GM12878 (cell line): ENCODE results near the gene GEMIN7. TPM values are rescaled to one million over a fixed set of nuclear protein-coding genes. Genes with fewer than 3 reads are reported as not detected.

ENCODE experiments used
- ATAC-seq: fragments of 200-7000 bp; cut with Tn5 transposase; 3 replicates; pipeline ENCODE4 v1.9.1; 2020; ENCODE audit warnings: mild to moderate bottlenecking, moderate library complexity
- BruUV-seq: library from RNA; stranded (reverse); fragments of 400-500 nt; replicated peaks from 2 replicates; lab custom pipeline; 2021; lab: Mats Ljungman, UMichigan
- CTCF ChIA-PET: fragments of 300-600 bp; sonication (Branson Sonifier 250); formaldehyde crosslinking; extraction: SDS; loops from one replicate; lab custom pipeline; 2021; ENCODE audit warnings: inconsistent platforms; lab: Yijun Ruan, JAX
- POLR2A ChIA-PET: fragments of 350-600 bp; formaldehyde crosslinking; extraction: SDS; loops from one replicate; lab custom pipeline; 2021; ENCODE audit warnings: inconsistent platforms; lab: Charles Lee
- RAD21 ChIA-PET: fragments of 300-600 bp; sonication (Branson Sonifier 250); formaldehyde crosslinking; loops from one replicate; lab custom pipeline; 2023; ENCODE audit warnings: antibody characterized with exemption; ENCODE audit not compliant: unreplicated experiment; lab: Charles Lee
- SMC1A ChIA-PET: fragments of 300-600 bp; sonication (Branson Sonifier 250); formaldehyde crosslinking; loops from one replicate; lab custom pipeline; 2023; ENCODE audit not compliant: unreplicated experiment, uncharacterized antibody; lab: Charles Lee
- DNase-seq: peaks from one replicate; pipeline ENCODE4 v3.0.0-alpha.2; 2011; ENCODE audit warnings: low read depth, low spot score
- FAIRE-seq: peaks from 3 replicates; lab custom pipeline; 2011; peaks lifted over from hg19 to GRCh38; lab: Jason Lieb, UNC
- H2AFZ ChIP-seq: 2 replicates; pipeline ENCODE4 v1.6.0; 2011; ENCODE audit warnings: low read depth, low read length, control low read depth; ENCODE audit not compliant: control insufficient read depth
- H3K27ac ChIP-seq: 2 replicates; pipeline ENCODE4 v1.5.1; 2011; ENCODE audit warnings: control low read depth; ENCODE audit not compliant: control insufficient read depth, insufficient read depth
- H3K27me3 ChIP-seq, 2 experiments: replicated peaks in 1 of 2; 2 replicates each; pipeline versions ENCODE4 v1.6.0 to v1.6.1; 2011; ENCODE audit warnings: low read length in 1 of 2; ENCODE audit not compliant: control insufficient read depth in 2 of 2, insufficient read depth in 2 of 2
- H3K36me3 ChIP-seq, 2 experiments: 2 replicates each; pipeline ENCODE4 v1.5.1; 2011; ENCODE audit warnings: low read length in 1 of 2; ENCODE audit not compliant: control insufficient read depth in 2 of 2, insufficient read depth in 2 of 2
- H3K4me1 ChIP-seq: 2 replicates; pipeline ENCODE4 v1.6.1; 2011; ENCODE audit warnings: mild to moderate bottlenecking, low read length, moderate library complexity, mixed read lengths; ENCODE audit not compliant: control insufficient read depth, insufficient read depth
- H3K4me2 ChIP-seq: 2 replicates; pipeline ENCODE4 v1.6.0; 2011; ENCODE audit warnings: control low read depth; ENCODE audit not compliant: control insufficient read depth, insufficient read depth
- H3K4me3 ChIP-seq: fragments of 200-600 bp; sonication (generic); 2 replicates; pipeline ENCODE4 v1.5.1; 2016
- H3K79me2 ChIP-seq: 2 replicates; pipeline ENCODE4 v1.6.0; 2011; ENCODE audit warnings: low read length; ENCODE audit not compliant: control insufficient read depth, insufficient read depth
- H3K9ac ChIP-seq: 2 replicates; pipeline ENCODE4 v1.8.0; 2011; ENCODE audit warnings: low read length, control low read depth, mixed read lengths; ENCODE audit not compliant: control insufficient read depth, insufficient read depth
- H3K9me3 ChIP-seq: replicated peaks from 3 replicates; pipeline ENCODE4 v1.5.1; 2011; ENCODE audit warnings: mild to moderate bottlenecking, low read length; ENCODE audit not compliant: control insufficient read depth, insufficient read depth
- H4K20me1 ChIP-seq: 2 replicates; pipeline ENCODE4 v1.6.0; 2011; ENCODE audit not compliant: control insufficient read depth, insufficient read depth
- BMI1 ChIP-seq: fragments of 450-650 bp; IDR thresholded peaks from 2 replicates; pipeline ENCODE4 v1.6.1; 2016; ENCODE audit warnings: mild to moderate bottlenecking, moderate library complexity, borderline replicate concordance
- CBFB ChIP-seq: IDR thresholded peaks from 2 replicates; pipeline ENCODE4 v1.6.1; 2016; ENCODE audit warnings: antibody characterized with exemption, low read depth
- CBX5 ChIP-seq: sonication (generic); IDR thresholded peaks from 2 replicates; pipeline ENCODE4 v1.6.1; 2016; ENCODE audit warnings: low read depth, moderate library complexity, mild to moderate bottlenecking, inconsistent platforms
- CHD1 ChIP-seq: IDR thresholded peaks from 2 replicates; pipeline ENCODE4 v1.6.1; 2012; ENCODE audit warnings: low read depth, low read length, improper control_type of control experiment
- CREM ChIP-seq: IDR thresholded peaks from 2 replicates; pipeline ENCODE4 v1.6.1; 2014; ENCODE audit warnings: antibody characterized with exemption, low read depth
- GABPA ChIP-seq: IDR thresholded peaks from 2 replicates; pipeline ENCODE4 v1.6.1; 2014; ENCODE audit warnings: antibody characterized with exemption, low read depth, mild to moderate bottlenecking, inconsistent platforms
- HDAC2 ChIP-seq: fragments of 200-600 bp; sonication (generic); IDR thresholded peaks from 2 replicates; pipeline ENCODE4 v1.6.1; 2017
- HSF1 ChIP-seq: fragments of 150-350 bp; IDR thresholded peaks from 2 replicates; pipeline ENCODE4 v1.6.1; 2014; ENCODE audit warnings: mild to moderate bottlenecking, low read depth, low read length
- IKZF2 ChIP-seq, 2 experiments: fragments of 450-650 bp; IDR thresholded peaks; 2 replicates each; pipeline ENCODE4 v1.6.1; 2017; ENCODE audit warnings: mild to moderate bottlenecking in 2 of 2, moderate library complexity in 2 of 2
- LARP7 ChIP-seq: fragments of 450-650 bp; IDR thresholded peaks from 2 replicates; pipeline ENCODE4 v1.6.1; 2017; ENCODE audit warnings: mild to moderate bottlenecking
- NBN ChIP-seq: fragments of 450-650 bp; IDR thresholded peaks from 2 replicates; pipeline ENCODE4 v1.6.1; 2016
- NFIC ChIP-seq: IDR thresholded peaks from 2 replicates; pipeline ENCODE4 v1.6.1; 2012; ENCODE audit warnings: low read depth, mild to moderate bottlenecking, inconsistent platforms, low read length, moderate library complexity
- PAX8 ChIP-seq: fragments of 450-650 bp; IDR thresholded peaks from 2 replicates; pipeline ENCODE4 v1.6.1; 2017; ENCODE audit warnings: mild to moderate bottlenecking, moderate library complexity
- RAD51 ChIP-seq: fragments of 450-650 bp; IDR thresholded peaks from 2 replicates; pipeline ENCODE4 v1.6.1; 2016; ENCODE audit warnings: moderate library complexity, mild to moderate bottlenecking, inconsistent platforms
- RCOR1 ChIP-seq: conservative IDR thresholded peaks from 2 replicates; pipeline ENCODE4 v1.6.1; 2012; ENCODE audit warnings: low read depth, low read length, improper control_type of control experiment
- RELB ChIP-seq: fragments of 450-650 bp; IDR thresholded peaks from 2 replicates; pipeline ENCODE4 v1.6.1; 2017; ENCODE audit warnings: low read depth, mild to moderate bottlenecking, moderate library complexity
- SIN3A ChIP-seq: IDR thresholded peaks from 2 replicates; pipeline ENCODE4 v1.6.1; 2012; ENCODE audit warnings: low read depth, low read length, improper control_type of control experiment
- SREBF2 ChIP-seq: IDR thresholded peaks from 2 replicates; pipeline ENCODE4 v1.6.1; 2012; ENCODE audit warnings: mild to moderate bottlenecking, low read length
- TAF1 ChIP-seq: IDR thresholded peaks from 2 replicates; pipeline ENCODE4 v1.6.1; 2011; ENCODE audit warnings: mild to moderate bottlenecking, low read depth, low read length, borderline replicate concordance
- TBL1XR1 ChIP-seq: IDR thresholded peaks from 2 replicates; pipeline ENCODE4 v1.6.1; 2012; ENCODE audit warnings: low read depth, low read length, improper control_type of control experiment
- ZBTB33 ChIP-seq: fragments of 450-650 bp; IDR thresholded peaks from 2 replicates; pipeline ENCODE4 v1.6.1; 2017; ENCODE audit warnings: mild to moderate bottlenecking
- WGBS: methylation state at CpG from one replicate; pipeline ENCODE4 v1.1.6; 2016; ENCODE audit warnings: low lambda C conversion rate; ENCODE audit not compliant: insufficient replicate concordance, insufficient coverage; ENCODE audit errors: missing lambda C conversion rate; 5-methylcytosine and 5-hydroxymethylcytosine counted together
- in situ Hi-C: fragments of 300-500 bp; cut with MboI; formaldehyde crosslinking; loops from 9 replicates; pipeline ENCODE4 v1.14.3; 2018; ENCODE audit warnings: mixed read lengths
- intact Hi-C: fragments of 100-400 bp; cut with micrococcal nuclease; formaldehyde crosslinking; loops from one replicate; pipeline ENCODE4 v1.14.2; 2022; ENCODE audit not compliant: unreplicated experiment
- polyA plus RNA-seq, 11 experiments: library from polyadenylated mRNA; depleted of rRNA in 4 of 11; unstranded in 6 of 11; stranded (reverse) in 5 of 11; fragments of >200 nt; fragmentation: Nextera tagmentation in 4 of 11; fragmentation: Illumina TruSeq in 1 of 11; extraction: Ambion mirVana in 4 of 11; extraction: Trizol in 1 of 11; gene quantifications; 1 replicate in 1 of 11; 2 replicates in 10 of 11; pipeline versions ENCODE4 v1.2.1 to v1.2.3, GENCODE V29; 2011 to 2016; ENCODE audit warnings: inconsistent platforms in 2 of 11, missing spikeins in 2 of 11, low read depth in 1 of 11
- total RNA-seq, 4 experiments: library from RNA; depleted of rRNA in 3 of 4; stranded (reverse); fragments of >200 nt in 3 of 4; fragmentation: Illumina TruSeq in 1 of 4; extraction: Trizol in 1 of 4; gene quantifications; 2 replicates each; pipeline versions ENCODE4 v1.2.1 to v1.2.3, GENCODE V29; 2013 to 2021

GEMIN7 gene
- total and polyA plus RNA-seq, 10 of the 15 experiments (the other 5 are each of a cell fraction or from before 2014, with no cell fraction given): 21.1 to 76.7 (median 44.9) TPM

- Histone ChIP-seq H3K27me3 (no peaks in the 10 kb centered on the region), H3K79me2 (peaks cover 54% of the 10 kb centered on the region), H3K4me3 (peak overlapping the region; percentile 48), H2AFZ (no peak overlapping the region), H3K36me3 (peaks cover 12 to 33% of the 10 kb centered on the region in 2 experiments; a peak in 3 of 4 replicates), H3K9me3 (no peaks in the 10 kb centered on the region), H4K20me1 (no peaks in the 10 kb centered on the region), H3K9ac (peak overlapping the region; percentile 50), H3K4me2 (peak overlapping the region; percentile 86), H3K27ac (peak overlapping the region; percentile 67), H3K4me1 (peaks cover 36% of the 10 kb centered on the region)
- WGBS: under 1% methylated on average over 7 of the region's 7 CpGs
- ChIA-PET POLR2A (interaction anchor here (0.5 to 1.7 kb wide), 5 partner anchors 28 to 1742 kb away, joined by 3 to 4 read pairs (median 4); no protein-coding TSS in a partner anchor), SMC1A (interaction anchor here (0.7 to 2.5 kb wide), 7 partner anchors 8 to 200 kb away, joined by 3 to 12 read pairs (median 5); partner anchors contain the start of genes CLASRP and RELB), RAD21 (interaction anchor here (0.8 to 1.7 kb wide), 10 partner anchors 9 to 140 kb away, joined by 3 to 14 read pairs (median 4); partner anchors contain the start of genes BLOC1S3, CLASRP, RELB and TRAPPC6A), CTCF (interaction anchor here (0.7 to 2.9 kb wide), 10 partner anchors 13 to 94 kb away, joined by 3 to 16 read pairs (median 3); no protein-coding TSS in a partner anchor)
- in situ Hi-C loops: no loop called here
- FAIRE-seq (peak; percentile 52), DNase-seq (peak; percentile 34), ATAC-seq (peak; percentile 93)
- BruUV-seq: TSS peak; percentile 3
- intact Hi-C loops: no loop called here
- TF ChIP-seq RCOR1 (no peak), LARP7 (no peak), PAX8 (no peak), RELB (peak; percentile 76), HSF1 (no peak), GABPA (0 out of 2 replicates have a peak, but pooled peaks have one; percentile 31), TAF1 (no peak), SREBF2 (no peak), ZBTB33 (0 out of 2 replicates have a peak, but pooled peaks have one; percentile 16), SIN3A (no peak; the same call in 1 of the 2 replicates), NBN (peak; percentile 97), HDAC2 (0 out of 2 replicates have a peak, but pooled peaks have one; percentile 74), CBFB (no peak), BMI1 (no peak), IKZF2 (IDR thresholded peaks at IDR 0.05) (peak in 1 of 2 experiments; percentile 46; a peak in 1 of 4 replicates), NFIC (peak; percentile 40; the same call in 1 of the 2 replicates), RAD51 (0 out of 2 replicates have a peak, but pooled peaks have one; percentile 17), CBX5 (no peak), CREM (no peak), CHD1 (no peak), TBL1XR1 (no peak)
Measured at GRCh38 chr19:45047188-45047797, 31.8 kb upstream of the GEMIN7 start.
